H9 (cell line): ENCODE data around the gene MAD1L1. TPM values are rescaled to one million over a fixed set of nuclear protein-coding genes. Genes with fewer than 3 reads are reported as not detected.

Source experiments
- DNase-seq: peaks from one replicate; pipeline ENCODE4 v3.0.0-alpha.2; 2017
- H2AFZ ChIP-seq: one replicate; pipeline ENCODE4 v1.6.1; 2013; ENCODE audit warnings: mild to moderate bottlenecking, low read length, control low read depth, moderate library complexity
- H2AK5ac ChIP-seq: 2 replicates; pipeline ENCODE4 v1.6.1; 2013; ENCODE audit warnings: low read length, control low read depth, mixed read lengths; ENCODE audit not compliant: insufficient read length
- H2BK120ac ChIP-seq: one replicate; pipeline ENCODE4 v1.6.1; 2013; ENCODE audit warnings: low read depth, mild to moderate bottlenecking, low read length, control low read depth, inconsistent platforms; ENCODE audit not compliant: poor library complexity, severe bottlenecking
- H2BK12ac ChIP-seq: 2 replicates; pipeline ENCODE4 v1.6.1; 2013; ENCODE audit warnings: low read length, control low read depth, mixed read lengths, low read depth; ENCODE audit not compliant: insufficient read length
- H2BK15ac ChIP-seq: 2 replicates; pipeline ENCODE4 v1.6.1; 2013; ENCODE audit warnings: low read depth, low read length, control low read depth
- H2BK20ac ChIP-seq: one replicate; pipeline ENCODE4 v1.6.1; 2013; ENCODE audit warnings: low read depth, mild to moderate bottlenecking, low read length, control low read depth, inconsistent platforms; ENCODE audit not compliant: poor library complexity, severe bottlenecking
- H2BK5ac ChIP-seq: 2 replicates; pipeline ENCODE4 v1.6.1; 2013; ENCODE audit warnings: low read length, control low read depth, mixed read lengths; ENCODE audit not compliant: insufficient read length
- H3K14ac ChIP-seq: 2 replicates; pipeline ENCODE4 v1.6.1; 2013; ENCODE audit warnings: low read length, control low read depth; ENCODE audit not compliant: insufficient read depth
- H3K18ac ChIP-seq: 2 replicates; pipeline ENCODE4 v1.6.1; 2013; ENCODE audit warnings: low read depth, mild to moderate bottlenecking, mixed read lengths, low read length, control low read depth; ENCODE audit not compliant: insufficient read length
- H3K23ac ChIP-seq: 2 replicates; pipeline ENCODE4 v1.6.1; 2013; ENCODE audit warnings: low read length, control low read depth, mixed read lengths, low read depth; ENCODE audit not compliant: insufficient read length
- H3K23me2 ChIP-seq: 2 replicates; pipeline ENCODE4 v1.6.1; 2013; ENCODE audit warnings: low read depth, mild to moderate bottlenecking, mixed read lengths, low read length, control low read depth; ENCODE audit not compliant: insufficient read length, poor library complexity, severe bottlenecking
- H3K27ac ChIP-seq: 2 replicates; pipeline ENCODE4 v1.5.1; 2013; ENCODE audit warnings: low read length, control low read depth, mixed read lengths, low read depth; ENCODE audit not compliant: insufficient read length
- H3K27me3 ChIP-seq: 2 replicates; pipeline ENCODE4 v1.6.1; 2013; ENCODE audit warnings: low read length, control low read depth, inconsistent platforms; ENCODE audit not compliant: insufficient read depth
- H3K4ac ChIP-seq: 2 replicates; pipeline ENCODE4 v1.6.1; 2013; ENCODE audit warnings: low read depth, mild to moderate bottlenecking, control low read depth, inconsistent platforms, low read length, moderate library complexity
- H3K4me1 ChIP-seq: 2 replicates; pipeline ENCODE4 v1.6.1; 2013; ENCODE audit warnings: low read length, control low read depth, inconsistent platforms; ENCODE audit not compliant: insufficient read depth
- H3K4me2 ChIP-seq: 2 replicates; pipeline ENCODE4 v1.6.1; 2013; ENCODE audit warnings: low read length, control low read depth, mixed read lengths; ENCODE audit not compliant: insufficient read length, insufficient read depth
- H3K56ac ChIP-seq: 2 replicates; pipeline ENCODE4 v1.6.1; 2013; ENCODE audit warnings: low read depth, mild to moderate bottlenecking, mixed read lengths, low read length, control low read depth; ENCODE audit not compliant: insufficient read length
- H3K79me1 ChIP-seq: 2 replicates; pipeline ENCODE4 v1.6.1; 2013; ENCODE audit warnings: low read depth, mild to moderate bottlenecking, moderate library complexity, low read length, control low read depth, inconsistent platforms; ENCODE audit not compliant: insufficient read depth, poor library complexity, severe bottlenecking
- H3K79me2 ChIP-seq: 2 replicates; pipeline ENCODE4 v1.6.1; 2013; ENCODE audit warnings: low read length, control low read depth, inconsistent platforms; ENCODE audit not compliant: insufficient read depth
- H3K9ac ChIP-seq: 2 replicates; pipeline ENCODE4 v1.6.1; 2013; ENCODE audit warnings: low read length, control low read depth, mixed read lengths; ENCODE audit not compliant: insufficient read length; ENCODE audit errors: extremely low read depth
- H3K9me3 ChIP-seq: one replicate; pipeline ENCODE4 v1.6.1; 2013; ENCODE audit warnings: low read depth, low read length, inconsistent platforms; ENCODE audit not compliant: control insufficient read depth
- H3T11ph ChIP-seq: one replicate; pipeline ENCODE4 v1.6.1; 2013; ENCODE audit warnings: mild to moderate bottlenecking, low read length, control low read depth, inconsistent platforms
- H4K20me1 ChIP-seq: one replicate; pipeline ENCODE4 v1.6.1; 2013; ENCODE audit not compliant: control insufficient read depth, insufficient read length, insufficient read depth
- H4K5ac ChIP-seq: 2 replicates; pipeline ENCODE4 v1.6.1; 2013; ENCODE audit warnings: low read depth, mild to moderate bottlenecking, mixed read lengths, low read length, control low read depth; ENCODE audit not compliant: insufficient read length
- H4K8ac ChIP-seq: replicated peaks from 2 replicates; pipeline ENCODE4 v1.6.1; 2013; ENCODE audit warnings: low read length, control low read depth, mixed read lengths, low read depth; ENCODE audit not compliant: insufficient read length
- H4K91ac ChIP-seq: 2 replicates; pipeline ENCODE4 v1.6.1; 2013; ENCODE audit warnings: low read depth, mild to moderate bottlenecking, moderate library complexity, mixed read lengths, low read length, control low read depth; ENCODE audit not compliant: insufficient read length
- H3K27ac Mint-ChIP-seq, 3 experiments: 2 replicates in 2 of 3; 3 replicates in 1 of 3; pipeline ENCODE4 v1.8.0; 2020 to 2021; ENCODE audit warnings: mixed read lengths in 3 of 3, mild to moderate bottlenecking in 1 of 3, moderate library complexity in 1 of 3
- H3K27me3 Mint-ChIP-seq: 2 replicates; pipeline ENCODE4 v1.8.0; 2021; ENCODE audit warnings: low read depth, mild to moderate bottlenecking, moderate library complexity, mixed read lengths
- H3K36me3 Mint-ChIP-seq, 3 experiments: 2 replicates in 2 of 3; 3 replicates in 1 of 3; pipeline ENCODE4 v1.8.0; 2020 to 2021; ENCODE audit warnings: low read depth in 3 of 3, mixed read lengths in 3 of 3; ENCODE audit not compliant: insufficient read depth in 1 of 3
- H3K4me1 Mint-ChIP-seq, 2 experiments: 2 replicates each; pipeline ENCODE4 v1.8.0; 2020; ENCODE audit warnings: mixed read lengths in 2 of 2
- H3K4me3 Mint-ChIP-seq, 2 experiments: 2 replicates in 1 of 2; 3 replicates in 1 of 2; pipeline ENCODE4 v1.8.0; 2020 to 2021; ENCODE audit warnings: mild to moderate bottlenecking in 2 of 2, mixed read lengths in 2 of 2, moderate library complexity in 1 of 2
- H3K9me3 Mint-ChIP-seq, 2 experiments: 2 replicates in 1 of 2; 3 replicates in 1 of 2; pipeline ENCODE4 v1.8.0; 2020; ENCODE audit warnings: mild to moderate bottlenecking in 2 of 2, mixed read lengths in 2 of 2, moderate library complexity in 1 of 2
- CTCF ChIP-seq: fragments of 200-600 bp; sonication (generic); conservative IDR thresholded peaks from 3 replicates; pipeline ENCODE4 v1.8.0; 2021; ENCODE audit warnings: antibody characterized with exemption, mild to moderate bottlenecking
- WGBS: extraction: QIAGEN DNeasy Blood & Tissue Kit; methylation state at CpG from one replicate; pipeline ENCODE4 v1.1.7; 2013; ENCODE audit warnings: missing lambda C conversion rate, low lambda C conversion rate, mixed read lengths; ENCODE audit not compliant: insufficient read length; ENCODE audit errors: extremely low coverage; 5-methylcytosine and 5-hydroxymethylcytosine counted together
- total RNA-seq: library from RNA; stranded (reverse); gene quantifications from 2 replicates; pipeline ENCODE4 v1.2.1, GENCODE V29; 2021

The MAD1L1 gene
- total RNA-seq, 1 experiment from 2014 or later: 39.0 TPM

DNA sequence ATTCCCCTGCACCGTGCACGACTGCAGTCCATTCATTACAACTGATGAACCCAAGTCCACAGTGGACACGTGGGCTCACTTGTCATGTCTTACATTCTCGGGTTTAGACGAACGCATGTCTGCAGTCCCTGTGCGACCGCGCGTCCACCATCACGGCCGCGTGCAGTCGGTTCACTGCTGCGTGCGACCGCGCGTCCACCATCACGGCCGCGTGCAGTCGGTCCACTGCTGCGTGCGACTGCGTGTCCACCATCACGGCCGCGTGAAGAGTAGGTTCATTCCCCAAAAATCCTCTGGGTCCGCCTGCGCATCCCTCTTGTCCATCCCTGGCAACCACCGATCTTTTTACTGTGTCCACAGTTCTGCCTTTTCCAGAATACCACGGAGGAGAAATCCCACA, 100.5 kb downstream of the MAD1L1 start:
- no peak overlapping the region for H2BK20ac ChIP-seq
- no peaks in the 10 kb centered on the region for H3K79me1 ChIP-seq
- no peak overlapping the region for H2BK5ac ChIP-seq
- no peak overlapping the region for H4K5ac ChIP-seq
- H2AFZ ChIP-seq: no peak overlapping the region
- H2BK15ac ChIP-seq: no peak overlapping the region
- no peak overlapping the region for H2AK5ac ChIP-seq
- H4K8ac ChIP-seq: no peak overlapping the region
- no peak overlapping the region; a peak in 1 of 7 replicates for H3K27ac Mint-ChIP-seq
- no CpG with 5 or more reads among the region's 33 CpGs for WGBS
- H3K14ac ChIP-seq: no peak overlapping the region
- no peak overlapping the region for H3K4me2 ChIP-seq
- H3K4me3 Mint-ChIP-seq: no peak overlapping the region
- no peak overlapping the region for H3K9ac ChIP-seq
- no peak overlapping the region for H3T11ph ChIP-seq
- H3K36me3 Mint-ChIP-seq: peaks cover 24 to 38% (median 28%) of the 10 kb centered on the region in 3 experiments
- H3K9me3 ChIP-seq: no peaks in the 10 kb centered on the region
- H3K23ac ChIP-seq: no peak overlapping the region
- no peak for DNase-seq
- no peak overlapping the region for H3K27ac ChIP-seq
- no peak overlapping the region for H2BK12ac ChIP-seq
- H3K79me2 ChIP-seq: no peaks in the 10 kb centered on the region
- no peaks in the 10 kb centered on the region for H4K20me1 ChIP-seq
- no peak overlapping the region for H3K4ac ChIP-seq
- no peak for TF ChIP-seq CTCF
- H3K56ac ChIP-seq: no peak overlapping the region
- H3K23me2 ChIP-seq: no peaks in the 10 kb centered on the region
- no peaks in the 10 kb centered on the region; a peak in 1 of 4 replicates for H3K4me1 Mint-ChIP-seq
- no peaks in the 10 kb centered on the region for H3K27me3 Mint-ChIP-seq
- no peak overlapping the region for H4K91ac ChIP-seq
- no peak overlapping the region for H2BK120ac ChIP-seq
- no peaks in the 10 kb centered on the region for H3K9me3 Mint-ChIP-seq
- H3K27me3 ChIP-seq: no peaks in the 10 kb centered on the region
- H3K4me1 ChIP-seq: no peaks in the 10 kb centered on the region
- H3K18ac ChIP-seq: no peak overlapping the region
